ENCODE data around the gene E2F2. TPM values are rescaled to one million over a fixed set of nuclear protein-coding genes. Genes with fewer than 3 reads are reported as not detected.

E2F2 gene
- total and polyA plus RNA-seq, 2 of the 13 experiments (the other 11 are each of a cell fraction or from before 2014, with no cell fraction given), result 0.65 to 6.6 TPM

GRCh38 chr1:23537296-23537973 is 6.4 kb upstream of the E2F2 start (continued):
- TF ChIP-seq CREBL2 (CRISPR knock-in tag; IDR thresholded peaks at IDR 0.05; ENCODE audit: borderline replicate concordance) (no peak), XRCC5 (optimal IDR thresholded peaks at IDR 0.05; ENCODE audit: low read length) (no peak), ZNF792 (CRISPR knock-in tag; IDR thresholded peaks at IDR 0.05) (no peak), THAP8 (CRISPR knock-in tag; IDR thresholded peaks at IDR 0.05; ENCODE audit: borderline replicate concordance) (no peak), ZFP82 (CRISPR knock-in tag; IDR thresholded peaks at IDR 0.05; ENCODE audit: borderline replicate concordance) (no peak), MAZ (IDR thresholded peaks at IDR 0.05; ENCODE audit: borderline replicate concordance, low read depth, low read length) (no peak), MAZ (CRISPR knock-in tag; IDR thresholded peaks at IDR 0.05; ENCODE audit: low read depth) (no peak), ZKSCAN1 (IDR thresholded peaks at IDR 0.05; ENCODE audit: low read length) (no peak), ZNF253 (CRISPR knock-in tag; IDR thresholded peaks at IDR 0.05; ENCODE audit: borderline replicate concordance) (no peak), ELF3 (CRISPR knock-in tag; IDR thresholded peaks at IDR 0.05) (0 out of 2 replicates have a peak, but pooled peaks have one; percentile 14), HMGA1 (CRISPR knock-in tag; conservative IDR thresholded peaks at IDR 0.05) (no peak), GATAD1 (CRISPR knock-in tag; IDR thresholded peaks at IDR 0.05) (no peak), SOX5 (CRISPR knock-in tag; IDR thresholded peaks at IDR 0.05; ENCODE audit: borderline replicate concordance) (peak; percentile 20; the same call in 1 of the 2 replicates), RBM22 (optimal IDR thresholded peaks at IDR 0.05; ENCODE audit: low read length) (no peak), MAFF (IDR thresholded peaks at IDR 0.05; ENCODE audit: low read depth, low read length) (peak; percentile 92), SRSF1 (optimal IDR thresholded peaks at IDR 0.05; ENCODE audit: low read depth, low read length) (no peak), CSRNP2 (CRISPR knock-in tag; conservative IDR thresholded peaks at IDR 0.05; ENCODE audit: low read depth) (no peak), ZNF619 (CRISPR knock-in tag; IDR thresholded peaks at IDR 0.05) (no peak), ZFY (CRISPR knock-in tag; IDR thresholded peaks at IDR 0.05) (no peak), HNF4A (CRISPR knock-in tag; IDR thresholded peaks at IDR 0.05) (peak; percentile 76), HNRNPLL (IDR thresholded peaks at IDR 0.05; ENCODE audit: low read depth, low read length, poor library complexity, severe bottlenecking) (no peak), U2AF2 (IDR thresholded peaks at IDR 0.05; ENCODE audit: low read depth, low read length) (no peak), SNAI1 (CRISPR knock-in tag; IDR thresholded peaks at IDR 0.05; ENCODE audit: borderline replicate concordance) (no peak), ZNF501 (CRISPR knock-in tag; IDR thresholded peaks at IDR 0.05) (no peak), ZNF362 (CRISPR knock-in tag; IDR thresholded peaks at IDR 0.05; ENCODE audit: borderline replicate concordance) (peak; percentile 51; the same call in 1 of the 2 replicates), HHEX (CRISPR knock-in tag; IDR thresholded peaks at IDR 0.05) (no peak), ZMYM3 (CRISPR knock-in tag; IDR thresholded peaks at IDR 0.05) (0 out of 2 replicates have a peak, but pooled peaks have one; percentile 18), HNF4G (IDR thresholded peaks at IDR 0.05; ENCODE audit: borderline replicate concordance, low read depth, low read length) (peak; percentile 21; the same call in 1 of the 2 replicates), HNF4G (CRISPR knock-in tag; IDR thresholded peaks at IDR 0.05; ENCODE audit: borderline replicate concordance, low read depth) (no peak)

All from HepG2 (cell line).